ENCODE data around the gene RAD51AP2.

RAD51AP2 gene

GRCh38 chr2:17547737-17548136 is 29.5 kb upstream of the RAD51AP2 start:
- TF ChIP-seq, protein P1, sequence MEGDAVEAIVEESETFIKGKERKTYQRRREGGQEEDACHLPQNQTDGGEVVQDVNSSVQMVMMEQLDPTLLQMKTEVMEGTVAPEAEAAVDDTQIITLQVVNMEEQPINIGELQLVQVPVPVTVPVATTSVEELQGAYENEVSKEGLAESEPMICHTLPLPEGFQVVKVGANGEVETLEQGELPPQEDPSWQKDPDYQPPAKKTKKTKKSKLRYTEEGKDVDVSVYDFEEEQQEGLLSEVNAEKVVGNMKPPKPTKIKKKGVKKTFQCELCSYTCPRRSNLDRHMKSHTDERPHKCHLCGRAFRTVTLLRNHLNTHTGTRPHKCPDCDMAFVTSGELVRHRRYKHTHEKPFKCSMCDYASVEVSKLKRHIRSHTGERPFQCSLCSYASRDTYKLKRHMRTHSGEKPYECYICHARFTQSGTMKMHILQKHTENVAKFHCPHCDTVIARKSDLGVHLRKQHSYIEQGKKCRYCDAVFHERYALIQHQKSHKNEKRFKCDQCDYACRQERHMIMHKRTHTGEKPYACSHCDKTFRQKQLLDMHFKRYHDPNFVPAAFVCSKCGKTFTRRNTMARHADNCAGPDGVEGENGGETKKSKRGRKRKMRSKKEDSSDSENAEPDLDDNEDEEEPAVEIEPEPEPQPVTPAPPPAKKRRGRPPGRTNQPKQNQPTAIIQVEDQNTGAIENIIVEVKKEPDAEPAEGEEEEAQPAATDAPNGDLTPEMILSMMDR (IDR thresholded peaks at IDR 0.05; ENCODE audit: low read depth, low read length), result no peak
- no peak for DNase-seq (ENCODE audit: extremely low read depth, low read depth)

DNA sequence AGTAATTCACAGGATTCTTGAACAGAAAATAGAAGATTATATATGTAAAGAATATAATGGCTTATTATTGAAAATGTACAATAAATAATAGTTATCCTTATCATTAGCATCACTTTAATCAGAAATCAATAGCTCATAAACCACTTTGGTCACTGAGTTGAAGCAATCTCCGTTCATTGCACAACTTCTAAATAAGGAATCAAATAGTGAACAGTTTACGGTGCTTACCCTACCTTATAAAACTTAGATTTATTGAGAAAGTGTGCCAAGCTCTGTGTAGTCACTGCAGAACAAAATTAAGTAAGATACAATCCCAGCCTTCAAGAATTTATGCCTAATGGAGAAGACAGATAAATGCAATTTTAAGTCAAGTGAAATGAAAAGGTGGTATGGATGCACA is 29.0 kb upstream of the RAD51AP2 start:
- DNase-seq (ENCODE audit: extremely low read depth, low read depth), result no peak
- TF ChIP-seq, protein P1 (IDR thresholded peaks at IDR 0.05; ENCODE audit: low read depth, low read length), result no peak

GRCh38 chr2:17545680-17546613 is 27.7 kb upstream of the RAD51AP2 start:
- no peak for DNase-seq (ENCODE audit: extremely low read depth, low read depth)
- TF ChIP-seq, protein P1 (IDR thresholded peaks at IDR 0.05; ENCODE audit: low read depth, low read length), result no peak

- no peak for DNase-seq (ENCODE audit: extremely low read depth, low read depth)
- TF ChIP-seq, protein P1 (IDR thresholded peaks at IDR 0.05; ENCODE audit: low read depth, low read length), result no peak
Measured at GRCh38 chr2:17544256-17544655, 26.0 kb upstream of the RAD51AP2 start.

DNA sequence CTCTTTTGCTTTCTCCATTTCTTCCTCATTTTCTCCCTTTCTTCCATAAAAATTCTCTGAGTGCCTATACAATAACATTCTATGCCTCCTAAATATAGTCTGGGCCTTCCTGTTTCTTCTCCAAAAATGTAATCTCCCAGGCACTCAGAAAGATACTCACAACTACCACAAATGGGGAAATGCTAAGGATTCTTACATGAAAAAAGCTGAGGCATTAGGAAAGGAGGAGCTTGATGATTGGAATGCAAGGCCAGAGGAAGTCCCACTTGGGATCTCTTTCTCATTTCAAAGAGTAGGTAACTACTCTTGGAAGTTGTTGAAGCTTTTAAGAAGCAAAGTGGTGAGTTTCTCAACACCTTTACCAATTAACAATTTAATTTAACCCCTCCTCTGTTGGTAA is 25.6 kb upstream of the RAD51AP2 start:
- DNase-seq (ENCODE audit: extremely low read depth, low read depth), result no peak
- TF ChIP-seq, protein P1 (IDR thresholded peaks at IDR 0.05; ENCODE audit: low read depth, low read length), result no peak

DNA sequence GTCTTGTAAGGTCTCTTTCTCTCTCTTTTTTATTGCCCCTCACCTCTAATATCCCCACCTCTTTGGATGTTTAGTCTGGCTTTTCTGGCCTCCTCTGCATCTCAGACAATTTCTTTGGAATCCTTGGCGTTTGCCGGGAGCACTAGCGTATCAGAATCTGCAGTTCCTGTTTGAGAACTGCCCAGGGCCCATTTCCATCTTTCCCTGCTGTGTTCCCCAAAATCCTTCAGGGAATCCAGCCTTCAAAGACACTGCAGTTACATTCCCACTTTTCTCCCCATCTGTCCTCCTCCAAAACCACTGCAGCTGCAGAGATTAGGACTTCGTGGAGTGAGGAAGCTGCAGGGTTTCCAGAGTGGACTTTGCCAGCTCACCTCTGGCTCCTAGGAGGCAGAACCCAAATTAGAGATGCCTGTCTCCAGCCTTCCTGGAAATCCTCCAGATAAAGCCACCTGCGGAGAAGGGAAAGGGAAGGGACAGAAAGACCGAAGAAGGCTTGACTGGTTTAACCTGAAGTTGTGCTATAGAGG is 25.0 kb upstream of the RAD51AP2 start:
- TF ChIP-seq, protein P1 (IDR thresholded peaks at IDR 0.05; ENCODE audit: low read depth, low read length), result no peak
- DNase-seq (ENCODE audit: extremely low read depth, low read depth), result no peak

DNA sequence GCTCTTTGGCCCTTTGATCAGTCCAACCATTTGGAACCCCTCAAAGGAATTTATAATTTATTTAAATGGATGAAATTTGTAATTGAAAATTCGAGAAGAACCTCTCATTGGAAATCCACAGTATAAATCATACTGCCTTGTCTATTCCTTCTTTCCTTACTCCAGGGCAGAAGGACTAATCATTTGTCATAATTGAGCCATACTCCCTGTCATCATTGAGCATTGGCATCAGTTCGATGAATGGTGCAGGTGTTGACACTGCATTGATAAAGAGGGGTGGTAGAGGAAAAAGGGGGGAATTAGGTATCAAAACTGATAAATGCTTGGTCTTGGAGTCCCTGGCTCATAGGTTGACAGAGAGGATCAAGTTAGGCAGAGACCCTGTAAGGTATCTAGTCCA is 24.2 kb upstream of the RAD51AP2 start:
- TF ChIP-seq, protein P1 (IDR thresholded peaks at IDR 0.05; ENCODE audit: low read depth, low read length), result no peak
- no peak for DNase-seq (ENCODE audit: extremely low read depth, low read depth)

Measured in AG09319 (cell line).